Activated T-cell treated with anti-CD3 and anti-CD28 coated beads, Interleukin-2, amount 50 U/mL, for 72 hours (primary cell): ENCODE measurements around the gene GAS7. TPM values are rescaled to one million over a fixed set of nuclear protein-coding genes. Genes with fewer than 3 reads are reported as not detected.

Source experiments
- ATAC-seq, 2 donors: fragments of 150-1000 bp; cut with Tn5 transposase; replicated peaks in 1 of 2; 2 replicates each; pipeline ENCODE4 v1.10.0; 2021; ENCODE audit warnings: moderate library complexity in 2 of 2, mild to moderate bottlenecking in 1 of 2
- DNase-seq, 2 donors: peaks; one replicate each; pipeline ENCODE4 v3.0.0; 2021 to 2022; ENCODE audit warnings: mixed read lengths in 1 of 2
- H3K27ac Mint-ChIP-seq: one replicate; pipeline ENCODE4 v1.8.0; 2022; ENCODE audit warnings: mild to moderate bottlenecking, moderate library complexity, mixed read lengths
- H3K27me3 Mint-ChIP-seq: one replicate; pipeline ENCODE4 v1.8.0; 2022; ENCODE audit warnings: low read depth, mixed read lengths
- H3K36me3 Mint-ChIP-seq, 2 donors: one replicate each; pipeline ENCODE4 v1.8.0; 2022; ENCODE audit warnings: mixed read lengths in 2 of 2, mild to moderate bottlenecking in 1 of 2; ENCODE audit not compliant: insufficient read depth in 2 of 2
- H3K4me1 Mint-ChIP-seq: one replicate; pipeline ENCODE4 v1.8.0; 2022; ENCODE audit warnings: low read depth, mixed read lengths
- H3K4me3 Mint-ChIP-seq, 2 donors: one replicate each; pipeline ENCODE4 v1.8.0; 2022; ENCODE audit warnings: mild to moderate bottlenecking in 2 of 2, mixed read lengths in 2 of 2, moderate library complexity in 2 of 2
- H3K9me3 Mint-ChIP-seq, 2 donors: one replicate each; pipeline ENCODE4 v1.8.0; 2022; ENCODE audit warnings: mixed read lengths in 2 of 2
- total RNA-seq, 2 donors: library from RNA; stranded (reverse); gene quantifications; one replicate each; pipeline ENCODE4 v1.2.3, GENCODE V29; 2022

Gene GAS7
- total RNA-seq, 2 donors from 2014 or later: 0.72 to 1.3 TPM

DNA sequence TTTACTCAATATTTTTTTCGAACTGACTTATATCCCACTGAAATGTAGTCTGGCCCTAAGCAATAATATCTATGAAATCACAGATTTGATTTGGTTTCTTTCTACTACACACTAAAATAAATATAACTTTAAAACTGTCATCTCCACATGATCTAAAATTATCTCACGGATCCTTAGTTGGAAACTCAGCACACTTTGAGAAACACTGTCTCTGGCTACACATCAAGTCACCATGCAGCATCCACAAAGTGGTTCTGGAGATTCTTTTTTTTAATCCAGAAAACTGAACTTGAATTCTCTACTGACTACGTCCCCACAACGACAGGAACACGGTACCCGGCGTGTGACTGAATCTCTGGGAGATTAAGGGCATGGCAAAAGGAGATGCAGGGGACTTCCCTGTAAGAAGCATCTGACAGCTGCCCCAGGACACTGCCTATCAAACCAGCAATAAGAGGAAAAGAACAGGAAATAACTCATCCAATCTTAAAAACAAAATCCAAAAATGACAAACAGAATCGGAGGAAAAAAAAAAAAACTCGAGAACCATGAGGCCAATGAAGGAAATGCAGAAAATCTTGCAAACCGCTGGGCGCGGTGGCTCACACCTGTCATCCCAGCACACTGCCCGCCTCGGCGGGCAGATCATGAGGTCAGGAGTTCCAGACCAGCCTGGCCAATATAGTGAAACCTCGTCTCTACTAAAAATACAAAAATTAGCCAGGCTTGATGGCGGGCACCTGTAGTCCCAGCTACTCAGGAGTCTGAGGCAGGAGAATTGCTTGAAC, 152.3 kb downstream of the GAS7 start:
- ATAC-seq (no peak), DNase-seq (no peak)
- Mint-ChIP-seq H3K4me1 (no peaks in the 10 kb centered on the region), H3K4me3 (peak overlapping the region in 1 of 2 donors; percentile 51), H3K36me3 (no peaks in the 10 kb centered on the region), H3K9me3 (no peaks in the 10 kb centered on the region), H3K27ac (peak overlapping the region; percentile 21), H3K27me3 (no peaks in the 10 kb centered on the region)

DNA sequence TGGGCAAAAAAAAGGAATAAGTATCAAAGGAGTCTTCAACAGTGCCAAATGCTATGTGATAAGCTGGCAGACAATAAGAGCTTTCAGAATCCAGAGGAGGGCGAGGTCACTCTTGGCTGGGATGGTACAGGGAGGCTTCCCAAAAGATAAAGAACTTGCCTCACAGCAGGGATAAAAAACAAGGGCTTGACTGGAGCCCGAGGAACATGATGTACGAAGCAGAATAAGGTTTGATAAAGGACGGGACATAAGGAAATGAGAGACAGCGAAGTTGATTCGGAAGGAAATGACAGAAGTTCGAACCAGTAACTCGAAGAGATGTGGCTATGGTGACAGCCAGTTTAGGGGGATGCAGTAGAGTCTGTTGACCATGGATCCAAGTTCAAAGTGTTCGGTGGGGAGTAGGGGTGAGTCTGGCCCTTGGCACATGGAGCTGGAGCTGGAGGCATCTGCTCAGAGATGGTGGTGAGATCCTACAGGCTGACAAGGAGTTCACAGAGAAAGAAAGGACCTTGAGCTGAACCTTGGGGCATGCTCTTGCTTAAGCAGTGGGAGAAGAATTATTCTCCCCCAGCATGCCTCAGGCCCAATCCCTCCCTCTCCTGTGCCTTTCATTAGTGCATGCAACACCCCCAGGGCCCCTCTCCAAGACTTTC, 155.7 kb downstream of the GAS7 start:
- Mint-ChIP-seq H3K4me1 (no peaks in the 10 kb centered on the region), H3K36me3 (no peaks in the 10 kb centered on the region), H3K4me3 (no peak overlapping the region), H3K27ac (no peak overlapping the region), H3K9me3 (no peaks in the 10 kb centered on the region), H3K27me3 (no peaks in the 10 kb centered on the region)
- no peak for ATAC-seq
- DNase-seq: no peak

DNA sequence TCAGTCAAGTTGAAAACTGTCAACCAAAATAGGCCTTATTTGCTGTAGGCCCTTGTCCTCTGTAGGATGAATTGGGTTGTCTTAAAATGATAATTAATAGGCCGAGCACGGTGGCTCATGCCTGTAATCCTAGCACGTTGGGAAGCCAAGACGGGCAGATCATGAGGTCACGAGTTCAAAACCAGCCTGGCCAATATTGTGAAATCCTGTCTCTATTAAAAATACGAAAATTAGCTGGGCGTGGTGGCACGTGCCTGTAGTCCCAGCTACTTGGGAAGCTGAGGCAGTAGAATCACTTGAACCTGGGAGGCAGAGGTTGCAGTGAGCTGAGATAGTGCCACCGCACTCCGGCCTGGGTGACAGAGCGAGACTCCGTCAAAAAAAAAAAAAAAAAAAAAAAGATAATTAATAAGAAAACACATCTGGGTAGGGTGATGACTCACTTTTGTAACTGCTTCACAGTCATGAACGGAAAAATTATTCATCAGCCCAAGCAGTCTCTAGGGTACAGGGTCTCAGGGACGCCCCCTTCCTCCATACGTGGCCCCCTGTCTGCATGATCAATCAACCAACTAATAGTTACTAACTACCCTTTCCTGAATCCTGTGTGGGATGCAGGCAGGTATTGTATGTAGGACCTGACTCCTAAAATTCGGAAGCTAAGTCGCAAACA, 156.4 kb downstream of the GAS7 start:
- Mint-ChIP-seq H3K27ac (no peak overlapping the region), H3K4me3 (no peak overlapping the region), H3K36me3 (no peaks in the 10 kb centered on the region), H3K9me3 (no peaks in the 10 kb centered on the region), H3K27me3 (no peaks in the 10 kb centered on the region), H3K4me1 (no peaks in the 10 kb centered on the region)
- no peak for DNase-seq
- peak in 1 of 2 donors; percentile 19 for ATAC-seq

- H3K36me3 Mint-ChIP-seq: no peaks in the 10 kb centered on the region
- no peaks in the 10 kb centered on the region for H3K4me1 Mint-ChIP-seq
- no peak overlapping the region for H3K27ac Mint-ChIP-seq
- no peak for ATAC-seq
- H3K4me3 Mint-ChIP-seq: no peak overlapping the region
- H3K27me3 Mint-ChIP-seq: no peaks in the 10 kb centered on the region
- no peaks in the 10 kb centered on the region for H3K9me3 Mint-ChIP-seq
- DNase-seq: no peak
Observed at GRCh38 chr17:10041287-10041612, 157.2 kb downstream of the GAS7 start.

GRCh38 chr17:10036511-10037061, 161.8 kb downstream of the GAS7 start:
- no peak for DNase-seq

DNA sequence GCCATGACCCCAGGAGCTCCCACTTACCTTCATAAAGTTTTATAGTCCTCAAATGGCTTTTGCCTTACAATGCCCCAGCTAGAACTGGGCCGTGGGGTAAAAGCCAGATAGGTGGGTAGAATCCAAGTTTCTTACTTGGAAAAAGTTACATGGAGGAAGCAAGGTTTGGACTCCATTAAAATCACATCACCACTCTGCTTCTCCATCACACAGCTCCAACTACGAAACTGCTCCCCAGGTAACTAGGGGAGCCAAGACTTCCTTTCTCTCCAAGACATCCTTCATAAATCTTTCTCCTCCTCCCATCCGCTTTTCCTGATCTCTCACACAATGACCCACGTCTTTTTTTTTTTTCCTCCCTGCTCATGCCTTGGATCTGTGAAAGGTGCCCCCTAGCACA, 162.5 kb downstream of the GAS7 start:
- H3K27me3 Mint-ChIP-seq: no peaks in the 10 kb centered on the region
- DNase-seq: no peak
- no peak overlapping the region for H3K4me3 Mint-ChIP-seq
- no peak overlapping the region for H3K27ac Mint-ChIP-seq
- no peaks in the 10 kb centered on the region for H3K9me3 Mint-ChIP-seq
- ATAC-seq: no peak
- no peaks in the 10 kb centered on the region for H3K4me1 Mint-ChIP-seq
- H3K36me3 Mint-ChIP-seq: no peaks in the 10 kb centered on the region

More at GRCh38 chr17:10036511-10037061, 161.8 kb downstream of the GAS7 start:
- H3K27me3 Mint-ChIP-seq: no peaks in the 10 kb centered on the region
- H3K9me3 Mint-ChIP-seq: no peaks in the 10 kb centered on the region
- H3K4me1 Mint-ChIP-seq: no peaks in the 10 kb centered on the region
- H3K4me3 Mint-ChIP-seq: no peak overlapping the region
- ATAC-seq: no peak
- no peak overlapping the region for H3K27ac Mint-ChIP-seq
- H3K36me3 Mint-ChIP-seq: no peaks in the 10 kb centered on the region

DNA sequence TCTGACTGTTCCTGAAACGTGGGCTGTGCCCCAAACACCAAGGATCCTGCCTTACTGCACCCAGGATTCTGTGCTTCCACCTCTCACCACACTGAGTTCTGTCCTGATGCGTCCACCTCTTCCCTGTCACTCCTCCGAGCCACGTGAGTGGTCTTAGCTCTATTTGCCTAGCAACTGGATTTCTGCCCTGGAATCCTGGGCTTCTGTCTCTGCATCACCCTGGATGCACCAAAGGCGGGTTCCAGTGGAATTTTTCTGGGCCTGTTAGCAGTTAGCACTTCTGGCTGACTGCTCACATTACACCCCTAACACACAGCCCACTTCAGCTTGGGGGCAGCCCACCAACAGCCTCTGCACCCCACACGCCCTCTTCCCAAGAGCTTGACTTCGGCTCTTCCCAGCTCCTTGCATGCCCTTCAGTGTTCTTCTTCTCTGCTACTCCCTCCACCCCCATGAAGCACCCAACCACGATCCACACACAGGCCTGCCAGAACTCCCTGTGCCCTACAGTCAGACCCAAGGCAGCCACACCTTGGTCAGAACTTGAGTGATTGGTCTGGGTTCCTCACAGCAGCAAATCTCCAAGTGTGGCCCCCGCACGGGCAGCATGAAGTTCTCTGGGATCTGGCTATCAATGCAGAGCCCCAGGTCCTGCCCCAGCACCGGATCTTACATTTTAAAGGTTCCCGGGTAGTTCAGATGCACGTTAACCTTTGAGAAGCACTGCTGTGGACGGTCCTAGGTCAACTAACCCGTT, 163.5 kb downstream of the GAS7 start:
- H3K4me1 Mint-ChIP-seq: no peaks in the 10 kb centered on the region
- H3K9me3 Mint-ChIP-seq: no peaks in the 10 kb centered on the region
- H3K27ac Mint-ChIP-seq: no peak overlapping the region
- DNase-seq (no peak), ATAC-seq (no peak)
- no peak overlapping the region for H3K4me3 Mint-ChIP-seq
- no peaks in the 10 kb centered on the region for H3K36me3 Mint-ChIP-seq
- no peaks in the 10 kb centered on the region for H3K27me3 Mint-ChIP-seq

- no peak for ATAC-seq
- Mint-ChIP-seq H3K27ac (no peak overlapping the region), H3K4me1 (no peaks in the 10 kb centered on the region), H3K9me3 (no peaks in the 10 kb centered on the region), H3K27me3 (no peaks in the 10 kb centered on the region), H3K4me3 (no peak overlapping the region), H3K36me3 (no peaks in the 10 kb centered on the region)
- DNase-seq: no peak
Observed at GRCh38 chr17:10033959-10034358, 164.4 kb downstream of the GAS7 start.

GRCh38 chr17:10033449-10033848, 165.0 kb downstream of the GAS7 start:
- DNase-seq (no peak), ATAC-seq (no peak)
- no peaks in the 10 kb centered on the region for H3K4me1 Mint-ChIP-seq
- no peaks in the 10 kb centered on the region for H3K36me3 Mint-ChIP-seq
- no peak overlapping the region for H3K27ac Mint-ChIP-seq
- no peak overlapping the region for H3K4me3 Mint-ChIP-seq
- H3K9me3 Mint-ChIP-seq: no peaks in the 10 kb centered on the region
- no peaks in the 10 kb centered on the region for H3K27me3 Mint-ChIP-seq

DNA sequence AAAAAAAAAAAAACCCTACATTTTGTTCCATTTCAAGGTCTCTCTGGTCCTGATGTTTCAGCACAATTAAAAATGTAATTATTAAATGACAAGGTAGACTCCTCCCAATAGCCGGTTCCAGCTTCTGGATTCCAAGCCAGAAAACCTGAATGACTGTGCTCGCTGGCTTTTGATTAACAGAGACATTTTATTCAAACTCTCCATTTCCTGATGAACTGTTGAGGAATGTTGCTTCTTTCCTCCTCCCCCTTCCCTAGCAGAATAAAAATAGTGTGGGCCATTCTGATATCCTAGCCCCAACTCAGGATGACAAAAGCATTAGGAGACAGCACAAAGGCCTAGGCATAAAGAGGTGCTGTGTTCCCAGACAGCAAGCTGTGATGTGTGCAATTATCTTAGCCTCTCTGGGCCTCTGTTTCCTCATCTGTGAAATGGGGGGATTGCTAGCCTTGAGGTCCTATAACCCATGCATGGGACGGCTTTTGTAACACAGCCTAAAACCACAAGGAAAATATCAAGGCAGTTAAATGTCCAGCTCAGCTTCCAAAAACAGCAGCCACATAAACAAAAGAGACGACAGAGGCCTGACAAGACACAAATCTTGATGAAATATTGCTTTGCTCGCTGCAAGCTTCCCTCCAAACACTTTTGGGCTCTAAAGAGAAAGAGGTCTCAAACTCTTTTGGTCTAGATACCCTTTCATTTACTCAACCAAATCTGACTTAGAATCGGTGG, 166.1 kb downstream of the GAS7 start:
- no peak overlapping the region for H3K4me3 Mint-ChIP-seq
- no peaks in the 10 kb centered on the region for H3K9me3 Mint-ChIP-seq
- no peak overlapping the region for H3K27ac Mint-ChIP-seq
- no peaks in the 10 kb centered on the region for H3K27me3 Mint-ChIP-seq
- ATAC-seq: no peak
- DNase-seq: no peak
- no peaks in the 10 kb centered on the region for H3K36me3 Mint-ChIP-seq
- H3K4me1 Mint-ChIP-seq: no peaks in the 10 kb centered on the region

GRCh38 chr17:10031606-10032005, 166.8 kb downstream of the GAS7 start:
- ATAC-seq (no peak), DNase-seq (no peak)
- Mint-ChIP-seq H3K9me3 (no peaks in the 10 kb centered on the region), H3K36me3 (no peaks in the 10 kb centered on the region), H3K4me3 (no peak overlapping the region), H3K4me1 (no peaks in the 10 kb centered on the region), H3K27ac (no peak overlapping the region), H3K27me3 (no peaks in the 10 kb centered on the region)

- Mint-ChIP-seq H3K9me3 (no peaks in the 10 kb centered on the region), H3K27ac (peak overlapping the region; percentile 22), H3K4me1 (no peaks in the 10 kb centered on the region), H3K27me3 (no peaks in the 10 kb centered on the region), H3K4me3 (no peak overlapping the region), H3K36me3 (no peaks in the 10 kb centered on the region)
- ATAC-seq (no peak), DNase-seq (no peak)
Observed at GRCh38 chr17:10031127-10031526, 167.3 kb downstream of the GAS7 start.
